HUES6 (cell line): Measurements from ENCODE around the gene GCHFR.

ENCODE experiments used
- H3K27ac ChIP-seq: 2 replicates; pipeline ENCODE4 v1.7.0; 2013; ENCODE audit warnings: low read depth, mild to moderate bottlenecking, low read length, inconsistent platforms
- H3K27me3 ChIP-seq: 2 replicates; pipeline ENCODE4 v1.6.1; 2013; ENCODE audit warnings: low read length; ENCODE audit not compliant: control insufficient read depth, insufficient read depth
- H3K36me3 ChIP-seq: 2 replicates; pipeline ENCODE4 v1.6.1; 2013; ENCODE audit warnings: low read length; ENCODE audit not compliant: control insufficient read depth, insufficient read depth
- H3K4me1 ChIP-seq: 2 replicates; pipeline ENCODE4 v1.6.1; 2013; ENCODE audit warnings: low read length; ENCODE audit not compliant: control insufficient read depth, insufficient read depth
- H3K4me3 ChIP-seq: 2 replicates; pipeline ENCODE4 v1.5.1; 2013; ENCODE audit warnings: low read depth, low read length
- H3K9ac ChIP-seq: one replicate; pipeline ENCODE4 v1.6.1; 2013; ENCODE audit warnings: mild to moderate bottlenecking, low read length
- H3K9me3 ChIP-seq: 2 replicates; pipeline ENCODE4 v1.6.1; 2013; ENCODE audit warnings: low read depth, low read length; ENCODE audit not compliant: control insufficient read depth, insufficient read depth

GCHFR gene

GRCh38 chr15:40782609-40783227 lies 18.9 kb downstream of the GCHFR start:
- peaks cover 25% of the 10 kb centered on the region for H3K4me1 ChIP-seq
- no peak overlapping the region for H3K9ac ChIP-seq

GRCh38 chr15:40785164-40785563 lies 21.3 kb downstream of the GCHFR start:
- H3K4me3 ChIP-seq, result no peak overlapping the region
- peaks cover 37% of the 10 kb centered on the region for H3K4me1 ChIP-seq
- H3K9ac ChIP-seq, result no peak overlapping the region
- no peaks in the 10 kb centered on the region for H3K36me3 ChIP-seq
- H3K9me3 ChIP-seq, result no peaks in the 10 kb centered on the region
- H3K27ac ChIP-seq, result no peak overlapping the region
- H3K27me3 ChIP-seq, result no peaks in the 10 kb centered on the region

More at GRCh38 chr15:40782609-40783227, 18.9 kb downstream of the GCHFR start:
- H3K9me3 ChIP-seq, result no peaks in the 10 kb centered on the region
- H3K4me3 ChIP-seq, result no peak overlapping the region
- H3K27ac ChIP-seq, result no peak overlapping the region
- peaks cover 15% of the 10 kb centered on the region for H3K36me3 ChIP-seq
- H3K27me3 ChIP-seq, result no peaks in the 10 kb centered on the region

GRCh38 chr15:40785814-40786213 lies 21.9 kb downstream of the GCHFR start:
- peaks cover 37% of the 10 kb centered on the region for H3K4me1 ChIP-seq
- no peak overlapping the region for H3K4me3 ChIP-seq
- H3K27ac ChIP-seq, result no peak overlapping the region
- H3K27me3 ChIP-seq, result no peaks in the 10 kb centered on the region
- H3K9me3 ChIP-seq, result no peaks in the 10 kb centered on the region
- no peaks in the 10 kb centered on the region for H3K36me3 ChIP-seq
- H3K9ac ChIP-seq, result no peak overlapping the region

- no peaks in the 10 kb centered on the region for H3K9me3 ChIP-seq
- no peaks in the 10 kb centered on the region for H3K36me3 ChIP-seq
- H3K4me3 ChIP-seq, result peak overlapping the region; percentile 38
- peak overlapping the region; percentile 57; the same call in 1 of the 2 replicates for H3K27ac ChIP-seq
- H3K9ac ChIP-seq, result peak overlapping the region; percentile 51
- peaks cover 37% of the 10 kb centered on the region for H3K4me1 ChIP-seq
- no peaks in the 10 kb centered on the region for H3K27me3 ChIP-seq
Observed at GRCh38 chr15:40787344-40787841, 23.5 kb downstream of the GCHFR start.

- Histone ChIP-seq H3K36me3 (no peaks in the 10 kb centered on the region), H3K9ac (peak overlapping the region; percentile 21), H3K4me3 (peak overlapping the region; percentile 27; the same call in 1 of the 2 replicates), H3K4me1 (peaks cover 37% of the 10 kb centered on the region), H3K27me3 (no peaks in the 10 kb centered on the region), H3K27ac (no peak overlapping the region), H3K9me3 (no peaks in the 10 kb centered on the region)
Observed at GRCh38 chr15:40787991-40788390, 24.1 kb downstream of the GCHFR start.

- Histone ChIP-seq H3K9me3 (no peaks in the 10 kb centered on the region), H3K4me3 (no peak overlapping the region), H3K27me3 (no peaks in the 10 kb centered on the region), H3K27ac (no peak overlapping the region), H3K4me1 (peaks cover 43% of the 10 kb centered on the region), H3K36me3 (no peaks in the 10 kb centered on the region), H3K9ac (no peak overlapping the region)
Observed at GRCh38 chr15:40789119-40789518, 25.3 kb downstream of the GCHFR start.

GRCh38 chr15:40789999-40790398 lies 26.1 kb downstream of the GCHFR start:
- Histone ChIP-seq H3K4me3 (no peak overlapping the region), H3K27ac (no peak overlapping the region), H3K36me3 (no peaks in the 10 kb centered on the region), H3K9ac (no peak overlapping the region), H3K4me1 (peaks cover 43% of the 10 kb centered on the region), H3K27me3 (no peaks in the 10 kb centered on the region), H3K9me3 (no peaks in the 10 kb centered on the region)

- H3K4me1 ChIP-seq, result peaks cover 36% of the 10 kb centered on the region
- no peaks in the 10 kb centered on the region for H3K27me3 ChIP-seq
- no peaks in the 10 kb centered on the region for H3K36me3 ChIP-seq
- no peak overlapping the region for H3K27ac ChIP-seq
- no peak overlapping the region for H3K4me3 ChIP-seq
- H3K9me3 ChIP-seq, result no peaks in the 10 kb centered on the region
- no peak overlapping the region for H3K9ac ChIP-seq
Observed at GRCh38 chr15:40790718-40791117, 26.9 kb downstream of the GCHFR start.

GRCh38 chr15:40792394-40792793 lies 28.5 kb downstream of the GCHFR start:
- H3K27ac ChIP-seq, result no peak overlapping the region
- peaks cover 29% of the 10 kb centered on the region for H3K4me1 ChIP-seq
- H3K4me3 ChIP-seq, result no peak overlapping the region
- no peaks in the 10 kb centered on the region for H3K36me3 ChIP-seq
- H3K27me3 ChIP-seq, result no peaks in the 10 kb centered on the region
- H3K9ac ChIP-seq, result no peak overlapping the region
- H3K9me3 ChIP-seq, result no peaks in the 10 kb centered on the region

GRCh38 chr15:40793216-40793989 lies 29.5 kb downstream of the GCHFR start:
- H3K9ac ChIP-seq, result no peak overlapping the region
- H3K27ac ChIP-seq, result no peak overlapping the region
- H3K4me1 ChIP-seq, result peaks cover 27% of the 10 kb centered on the region
- H3K36me3 ChIP-seq, result no peaks in the 10 kb centered on the region
- H3K4me3 ChIP-seq, result no peak overlapping the region
- no peaks in the 10 kb centered on the region for H3K9me3 ChIP-seq
- H3K27me3 ChIP-seq, result no peaks in the 10 kb centered on the region

GRCh38 chr15:40796041-40796440 lies 32.2 kb downstream of the GCHFR start:
- Histone ChIP-seq H3K27ac (no peak overlapping the region), H3K27me3 (no peaks in the 10 kb centered on the region), H3K4me1 (peaks cover 34% of the 10 kb centered on the region), H3K9ac (no peak overlapping the region), H3K36me3 (no peaks in the 10 kb centered on the region), H3K9me3 (no peaks in the 10 kb centered on the region), H3K4me3 (no peak overlapping the region)
